ENCODE results near the gene KRTAP1-4.

DNA sequence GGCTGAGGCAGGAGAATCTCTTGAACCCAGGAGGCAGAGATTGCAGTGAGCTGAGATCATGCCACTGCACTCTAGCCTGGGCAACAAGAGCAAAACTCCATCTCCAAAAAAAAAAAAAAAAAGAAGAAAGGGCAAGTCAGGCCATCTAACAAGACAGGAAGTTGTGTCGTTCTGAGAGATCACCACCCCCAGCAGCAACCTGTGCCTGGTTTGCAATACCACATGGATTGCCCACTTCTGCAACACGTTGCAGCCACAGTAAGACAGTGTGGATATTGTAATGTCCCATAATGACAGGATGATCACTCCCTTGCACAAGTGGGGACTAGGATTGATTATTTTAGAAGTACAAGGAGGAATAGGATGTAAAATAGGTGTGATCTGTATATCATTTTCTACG lies 39.0 kb upstream of the KRTAP1-4 start:
- TF ChIP-seq, protein P1, sequence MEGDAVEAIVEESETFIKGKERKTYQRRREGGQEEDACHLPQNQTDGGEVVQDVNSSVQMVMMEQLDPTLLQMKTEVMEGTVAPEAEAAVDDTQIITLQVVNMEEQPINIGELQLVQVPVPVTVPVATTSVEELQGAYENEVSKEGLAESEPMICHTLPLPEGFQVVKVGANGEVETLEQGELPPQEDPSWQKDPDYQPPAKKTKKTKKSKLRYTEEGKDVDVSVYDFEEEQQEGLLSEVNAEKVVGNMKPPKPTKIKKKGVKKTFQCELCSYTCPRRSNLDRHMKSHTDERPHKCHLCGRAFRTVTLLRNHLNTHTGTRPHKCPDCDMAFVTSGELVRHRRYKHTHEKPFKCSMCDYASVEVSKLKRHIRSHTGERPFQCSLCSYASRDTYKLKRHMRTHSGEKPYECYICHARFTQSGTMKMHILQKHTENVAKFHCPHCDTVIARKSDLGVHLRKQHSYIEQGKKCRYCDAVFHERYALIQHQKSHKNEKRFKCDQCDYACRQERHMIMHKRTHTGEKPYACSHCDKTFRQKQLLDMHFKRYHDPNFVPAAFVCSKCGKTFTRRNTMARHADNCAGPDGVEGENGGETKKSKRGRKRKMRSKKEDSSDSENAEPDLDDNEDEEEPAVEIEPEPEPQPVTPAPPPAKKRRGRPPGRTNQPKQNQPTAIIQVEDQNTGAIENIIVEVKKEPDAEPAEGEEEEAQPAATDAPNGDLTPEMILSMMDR (IDR thresholded peaks at IDR 0.05; ENCODE audit: low read depth, low read length, poor library complexity, severe bottlenecking) = no peak
- TF ChIP-seq EZH2phosphoT487 (IDR thresholded peaks at IDR 0.05; ENCODE audit: borderline replicate concordance, low read length) = no peak
